SJSA1 (cell line): Measurements from ENCODE around the gene CDH6. TPM values are rescaled to one million over a fixed set of nuclear protein-coding genes. Genes with fewer than 3 reads are reported as not detected.

Source experiments
- DNase-seq, 2 experiments: peaks; one replicate each; pipeline ENCODE4 v3.0.0-alpha.2; 2015 to 2020; ENCODE audit warnings: low spot score in 2 of 2, low read depth in 1 of 2
- H3K27ac ChIP-seq: fragments of 250-450 bp; sonication (Bioruptor Pico); 2 replicates; pipeline ENCODE4 v1.5.1; 2020; ENCODE audit warnings: mild to moderate bottlenecking, moderate library complexity
- H3K27me3 ChIP-seq: fragments of 250-450 bp; sonication (Bioruptor Pico); replicated peaks from 2 replicates; pipeline ENCODE4 v1.5.1; 2020; ENCODE audit warnings: mild to moderate bottlenecking, moderate library complexity
- H3K36me3 ChIP-seq: fragments of 250-450 bp; sonication (Bioruptor Pico); 2 replicates; pipeline ENCODE4 v1.5.1; 2020; ENCODE audit warnings: mild to moderate bottlenecking
- H3K4me1 ChIP-seq: fragments of 250-450 bp; sonication (Bioruptor Pico); replicated peaks from 2 replicates; pipeline ENCODE4 v1.6.1; 2021; ENCODE audit warnings: mild to moderate bottlenecking
- H3K4me3 ChIP-seq: fragments of 250-450 bp; sonication (Bioruptor Pico); 2 replicates; pipeline ENCODE4 v1.5.1; 2020; ENCODE audit warnings: mild to moderate bottlenecking
- H3K9me3 ChIP-seq: fragments of 250-450 bp; sonication (Bioruptor Pico); replicated peaks from 2 replicates; pipeline ENCODE4 v1.5.1; 2020; ENCODE audit warnings: mild to moderate bottlenecking
- total RNA-seq: library from RNA; depleted of rRNA; stranded (reverse); fragments of >200 nt; shearing (Covaris generic); gene quantifications from 2 replicates; pipeline ENCODE4 v1.2.3, GENCODE V29; 2014

CDH6 gene
- total RNA-seq, 1 experiment from 2014 or later = 0.13 TPM

GRCh38 chr5:31364881-31365636, 171.6 kb downstream of the CDH6 start:
- H3K4me1 ChIP-seq = no peaks in the 10 kb centered on the region

DNA sequence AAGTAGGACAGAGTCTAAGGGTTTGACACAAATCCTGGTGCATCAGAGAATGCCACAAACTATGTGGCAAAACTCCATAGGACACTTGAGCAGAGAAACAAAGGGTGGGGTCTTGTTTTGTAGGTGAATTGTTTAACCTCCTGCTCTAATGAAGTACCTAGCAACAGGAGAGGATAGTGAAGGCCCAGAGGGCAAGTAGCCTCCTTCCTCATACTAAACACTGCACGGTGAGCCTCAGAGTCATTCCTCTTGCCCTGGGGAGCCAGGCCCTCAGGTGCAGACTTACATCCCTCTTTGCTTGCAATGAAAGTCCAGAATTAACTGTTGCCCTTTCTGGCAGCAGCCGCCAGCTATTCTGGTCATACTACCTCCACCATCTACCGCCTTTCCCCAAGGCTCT, 172.3 kb downstream of the CDH6 start:
- Histone ChIP-seq H3K27ac (no peak overlapping the region), H3K27me3 (no peaks in the 10 kb centered on the region), H3K36me3 (no peaks in the 10 kb centered on the region), H3K9me3 (no peaks in the 10 kb centered on the region), H3K4me1 (no peaks in the 10 kb centered on the region), H3K4me3 (no peak overlapping the region)
- DNase-seq = no peak

More at GRCh38 chr5:31364881-31365636, 171.6 kb downstream of the CDH6 start:
- DNase-seq = no peak
- H3K4me3 ChIP-seq = no peak overlapping the region
- no peak overlapping the region for H3K27ac ChIP-seq
- no peaks in the 10 kb centered on the region for H3K36me3 ChIP-seq
- H3K27me3 ChIP-seq = no peaks in the 10 kb centered on the region
- H3K9me3 ChIP-seq = no peaks in the 10 kb centered on the region

DNA sequence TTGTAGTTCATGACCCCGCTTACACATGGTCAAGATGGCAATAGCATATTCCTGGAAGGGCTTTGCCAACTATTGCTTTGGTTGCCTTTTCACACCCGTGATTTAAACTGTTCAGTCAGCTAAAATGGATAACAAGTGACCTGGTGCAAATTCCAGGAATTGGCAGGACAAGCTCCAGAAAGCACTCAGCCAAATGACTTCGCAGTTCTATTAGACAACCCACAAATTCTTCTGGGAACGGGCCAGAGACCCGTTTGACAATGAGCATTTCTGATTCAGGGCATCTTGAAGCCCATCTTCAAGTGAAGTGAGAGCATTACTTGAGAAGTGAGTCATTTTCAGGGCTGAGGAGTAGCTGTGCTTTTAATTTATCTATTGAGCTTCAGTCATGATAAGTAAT, 173.5 kb downstream of the CDH6 start:
- DNase-seq = no peak
- H3K4me1 ChIP-seq = no peaks in the 10 kb centered on the region
- no peak overlapping the region for H3K27ac ChIP-seq
- no peaks in the 10 kb centered on the region for H3K9me3 ChIP-seq
- H3K27me3 ChIP-seq = no peaks in the 10 kb centered on the region
- no peaks in the 10 kb centered on the region for H3K36me3 ChIP-seq
- H3K4me3 ChIP-seq = no peak overlapping the region

DNA sequence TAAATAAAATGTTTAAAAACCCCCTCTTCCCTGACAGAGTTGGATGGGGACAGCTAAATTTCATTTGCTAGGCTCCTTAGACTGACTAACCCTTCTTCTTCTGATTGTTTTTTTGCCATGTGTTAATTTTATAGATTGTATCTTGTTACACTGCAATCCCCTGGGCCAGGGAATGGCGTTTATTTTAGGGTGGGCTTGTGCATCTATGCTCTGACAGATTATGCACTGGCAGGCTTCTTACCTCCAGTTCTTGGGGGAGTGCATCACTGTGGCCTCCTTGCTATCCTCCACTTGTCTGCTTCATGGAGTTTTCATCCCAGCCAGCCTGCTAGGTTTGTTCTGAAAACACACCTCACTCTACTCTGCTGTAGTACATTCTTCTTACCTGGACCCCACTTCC, 178.6 kb downstream of the CDH6 start:
- no peaks in the 10 kb centered on the region for H3K36me3 ChIP-seq
- no peaks in the 10 kb centered on the region for H3K4me1 ChIP-seq
- H3K27me3 ChIP-seq = no peaks in the 10 kb centered on the region
- no peak overlapping the region for H3K4me3 ChIP-seq
- no peak for DNase-seq
- no peaks in the 10 kb centered on the region for H3K9me3 ChIP-seq
- no peak overlapping the region for H3K27ac ChIP-seq

GRCh38 chr5:31375999-31376720, 182.7 kb downstream of the CDH6 start:
- Histone ChIP-seq H3K4me3 (no peak overlapping the region), H3K36me3 (no peaks in the 10 kb centered on the region), H3K27ac (no peak overlapping the region), H3K4me1 (no peaks in the 10 kb centered on the region), H3K9me3 (no peaks in the 10 kb centered on the region), H3K27me3 (no peaks in the 10 kb centered on the region)
- DNase-seq = no peak

DNA sequence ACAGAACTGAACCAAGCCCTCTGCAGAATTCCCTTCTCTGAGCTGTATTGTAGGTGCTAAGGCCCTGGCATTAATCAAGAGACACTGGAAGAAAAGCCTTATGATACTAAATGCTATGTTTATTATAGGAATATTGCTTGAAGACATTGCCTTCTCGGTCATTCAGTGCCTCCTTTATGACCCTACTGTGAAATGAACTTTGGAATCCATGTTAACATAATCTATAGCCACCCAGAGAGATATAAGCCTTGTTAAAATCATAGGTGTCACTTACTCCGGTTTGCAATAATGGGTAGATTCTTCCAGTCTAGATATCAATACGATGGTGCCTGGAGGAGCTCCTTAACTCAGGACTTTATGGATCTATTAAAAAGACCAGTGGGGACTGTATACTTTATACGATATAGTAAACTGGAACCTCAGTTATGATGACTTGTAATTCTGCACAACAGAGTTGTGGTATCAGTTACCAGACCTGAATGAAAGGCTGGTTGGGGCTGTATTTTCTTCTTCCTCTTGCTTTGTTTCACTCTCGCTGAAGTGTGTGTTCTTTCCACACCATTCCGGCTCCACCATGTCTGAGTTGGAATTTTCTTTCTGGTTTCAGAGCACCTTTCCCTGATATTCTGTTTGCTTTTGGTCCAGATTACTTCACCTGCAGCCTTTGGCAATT, 183.9 kb downstream of the CDH6 start:
- Histone ChIP-seq H3K4me3 (no peak overlapping the region), H3K4me1 (no peaks in the 10 kb centered on the region), H3K36me3 (no peaks in the 10 kb centered on the region), H3K9me3 (no peaks in the 10 kb centered on the region), H3K27ac (no peak overlapping the region), H3K27me3 (no peaks in the 10 kb centered on the region)
- no peak for DNase-seq

- no peak for DNase-seq
- Histone ChIP-seq H3K36me3 (no peaks in the 10 kb centered on the region), H3K9me3 (no peaks in the 10 kb centered on the region), H3K4me1 (no peaks in the 10 kb centered on the region), H3K27me3 (no peaks in the 10 kb centered on the region), H3K27ac (no peak overlapping the region), H3K4me3 (no peak overlapping the region)
Measured at GRCh38 chr5:31378136-31378535, 184.7 kb downstream of the CDH6 start.
